Endothelial cell of umbilical vein (primary cell): Measurements from ENCODE around the gene NAA20.

Experiments
- CTCF ChIP-seq, 2 donors: IDR thresholded peaks; 1 replicate in 1 of 2; 2 replicates in 1 of 2; pipeline ENCODE4 v1.5.1; 2011; ENCODE audit warnings: low read length in 2 of 2, mild to moderate bottlenecking in 2 of 2, moderate library complexity in 2 of 2, control low read depth in 1 of 2, inconsistent platforms in 1 of 2, low read depth in 1 of 2; ENCODE audit not compliant: insufficient read depth in 1 of 2; ENCODE audit errors: extremely low read depth in 1 of 2
- EZH2 ChIP-seq: IDR thresholded peaks from 2 replicates; pipeline ENCODE4 v1.6.1; 2012; ENCODE audit warnings: borderline replicate concordance, low read depth, mild to moderate bottlenecking, moderate library complexity, low read length, inconsistent platforms; ENCODE audit not compliant: severe bottlenecking
- GATA2 ChIP-seq: IDR thresholded peaks from 2 replicates; pipeline ENCODE4 v1.7.0; 2011; ENCODE audit warnings: low read depth, mild to moderate bottlenecking, moderate library complexity, mixed read lengths, low read length; ENCODE audit not compliant: insufficient read length, insufficient read depth

GRCh38 chr20:19996222-19996621, 20.9 kb upstream of the NAA20 start:
- TF ChIP-seq GATA2 (no peak), EZH2 (no peak), CTCF (IDR thresholded peaks at IDR 0.05; ENCODE audit: extremely low read depth in 1 of 2, insufficient read depth in 1 of 2, low read depth in 1 of 2, low read length in 2 of 2) (no peak)
